Stimulated activated CD8-positive, alpha-beta memory T cell treated with anti-CD3 and anti-CD28 coated beads, Interleukin-12 subunit alpha, Interleukin-12 subunit beta, amount 100 ng/mL, for 24 hours (primary cell): ENCODE results near the gene ABLIM3.
A peak's percentile ranks its signal among the peaks of the same experiment; 100 is the strongest.

Experiments
- DNase-seq: peaks from one replicate; pipeline ENCODE4 v3.0.0-alpha.2; 2020; ENCODE audit errors: extremely low read depth

ABLIM3 gene

DNA sequence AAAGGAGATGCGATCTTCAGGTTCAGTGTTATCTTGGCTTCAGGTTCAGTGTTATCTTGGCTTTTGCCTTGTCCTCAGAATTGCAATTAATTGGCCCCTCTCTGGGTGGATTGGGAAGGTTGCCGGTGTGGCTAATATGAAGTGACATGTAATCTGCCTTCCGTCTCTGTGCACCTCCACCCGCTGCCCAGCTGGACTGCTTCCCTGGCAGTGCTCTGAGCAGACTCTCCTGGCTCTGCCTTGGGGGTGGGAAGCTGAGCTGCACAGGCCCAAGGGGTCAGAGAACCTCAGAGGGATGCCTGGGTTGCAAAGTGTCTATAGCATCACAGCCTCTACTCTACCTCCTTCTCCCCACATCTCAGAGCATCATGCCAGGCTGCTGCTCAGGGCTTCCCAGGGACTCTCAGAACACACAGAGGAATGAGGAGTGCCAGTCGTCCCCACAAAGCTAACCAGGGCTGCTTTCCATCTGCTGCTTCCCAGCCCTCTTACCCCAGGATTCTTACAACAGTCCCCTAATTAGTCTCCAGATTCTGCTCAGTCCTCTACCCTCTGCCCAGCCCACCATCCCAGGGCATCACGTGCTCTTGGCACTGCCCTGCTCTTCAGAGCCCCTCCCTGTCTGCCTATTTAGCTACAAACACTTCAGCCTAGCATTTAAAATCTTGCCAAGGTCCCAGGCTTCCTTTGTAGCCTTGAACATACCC, 76.0 kb downstream of the ABLIM3 start:
- DNase-seq = no peak

DNA sequence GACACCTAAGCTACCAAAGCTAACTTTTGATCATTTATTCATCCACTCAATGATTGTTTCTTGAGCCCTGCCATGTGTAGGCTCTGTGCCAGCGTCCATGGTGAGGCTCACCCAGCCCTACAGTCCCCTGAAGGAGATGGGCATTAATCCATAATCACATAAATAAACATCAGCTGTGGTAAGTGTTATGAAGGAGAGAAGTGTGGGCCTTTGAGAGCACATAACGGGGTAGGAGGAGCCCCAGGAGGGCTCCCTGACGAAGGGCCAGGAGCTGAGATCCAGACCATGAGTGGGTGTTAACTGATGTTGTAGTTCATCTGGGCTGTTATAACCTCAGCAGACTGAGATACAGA, 76.5 kb downstream of the ABLIM3 start:
- no peak for DNase-seq

DNA sequence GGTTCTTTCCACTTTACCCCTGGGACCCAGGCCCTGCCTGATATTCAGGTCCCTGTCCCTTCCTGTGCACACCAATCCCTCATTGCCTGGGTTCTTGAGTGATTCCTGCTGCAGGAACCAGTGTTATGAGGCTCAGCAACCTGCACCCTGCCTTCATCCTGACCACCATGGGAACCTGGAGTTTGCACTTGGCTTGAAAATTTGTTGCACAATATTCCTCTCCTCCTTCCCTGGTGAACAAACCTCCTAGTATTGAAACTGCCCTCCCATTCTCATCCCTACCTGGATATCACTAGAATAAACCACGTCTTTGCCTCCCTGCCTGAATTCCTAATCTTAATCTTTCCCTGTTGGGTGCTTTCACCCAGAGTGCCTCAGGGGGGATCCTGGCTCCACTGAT, 78.3 kb downstream of the ABLIM3 start:
- no peak for DNase-seq

DNA sequence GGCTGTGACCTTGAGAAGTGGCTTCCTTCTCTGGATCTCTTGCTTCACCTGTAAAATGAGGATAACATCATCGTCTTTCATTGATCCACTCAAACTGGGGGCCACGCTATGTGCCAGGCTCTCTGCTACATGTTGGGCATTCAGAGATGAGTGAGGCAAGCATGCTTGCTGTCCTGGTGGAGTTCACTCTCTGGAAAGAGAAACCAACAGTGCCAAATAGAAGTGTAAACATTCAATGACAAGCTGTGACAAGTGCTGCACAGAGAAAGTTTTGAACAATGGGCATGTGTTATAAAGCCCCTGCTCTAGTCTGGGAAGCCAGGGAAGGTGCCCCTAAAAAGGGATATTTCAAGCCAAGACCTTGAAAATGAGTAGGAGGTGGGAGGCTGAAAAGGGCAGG, 79.5 kb downstream of the ABLIM3 start:
- DNase-seq = no peak

DNA sequence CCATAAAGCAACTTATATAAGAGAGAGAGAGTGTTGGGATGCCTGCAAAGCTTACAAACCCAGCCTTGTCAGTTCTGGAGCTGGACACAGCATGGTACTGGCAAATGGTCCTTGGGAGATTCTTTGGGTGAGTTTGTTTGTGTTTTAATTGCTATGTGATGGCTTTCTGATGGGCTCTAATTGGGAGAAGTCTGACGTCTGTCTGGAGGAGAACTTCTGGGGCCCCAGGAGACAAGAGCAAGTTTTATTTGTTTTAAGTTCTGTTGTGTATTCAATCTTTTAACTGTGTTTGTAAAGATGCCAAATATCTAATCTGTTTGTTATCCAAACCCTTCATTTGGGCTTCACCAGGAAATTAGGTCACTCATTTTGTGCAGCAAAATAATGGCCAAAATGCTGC, 80.0 kb downstream of the ABLIM3 start:
- DNase-seq = no peak

DNA sequence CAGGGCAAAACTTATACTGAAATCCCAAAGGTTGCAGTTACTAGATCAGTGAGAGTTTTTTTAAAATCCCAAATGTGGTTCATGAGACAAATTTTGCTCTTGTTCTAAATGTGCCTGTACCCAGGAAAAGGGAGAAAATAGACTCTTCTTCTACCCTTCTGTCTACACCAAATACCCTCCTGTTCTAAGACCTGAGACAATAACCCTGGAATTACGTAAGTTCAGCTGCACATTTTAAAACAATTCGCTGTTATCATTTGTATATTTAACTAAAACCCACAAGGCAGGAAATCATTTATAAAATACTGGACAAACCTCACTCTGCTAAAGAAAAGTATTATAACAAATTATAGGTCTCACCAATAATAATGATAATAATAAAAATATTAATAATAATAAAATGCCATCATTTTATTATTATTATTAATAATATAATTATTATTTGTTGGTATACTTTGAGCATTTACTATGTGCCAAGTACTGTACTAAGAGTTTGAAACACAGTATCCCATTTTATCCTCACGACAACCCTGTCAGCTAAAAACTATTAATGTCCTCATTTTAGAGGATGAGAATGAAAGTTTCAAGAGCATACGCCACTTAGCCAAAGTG, 80.5 kb downstream of the ABLIM3 start:
- DNase-seq = no peak

DNA sequence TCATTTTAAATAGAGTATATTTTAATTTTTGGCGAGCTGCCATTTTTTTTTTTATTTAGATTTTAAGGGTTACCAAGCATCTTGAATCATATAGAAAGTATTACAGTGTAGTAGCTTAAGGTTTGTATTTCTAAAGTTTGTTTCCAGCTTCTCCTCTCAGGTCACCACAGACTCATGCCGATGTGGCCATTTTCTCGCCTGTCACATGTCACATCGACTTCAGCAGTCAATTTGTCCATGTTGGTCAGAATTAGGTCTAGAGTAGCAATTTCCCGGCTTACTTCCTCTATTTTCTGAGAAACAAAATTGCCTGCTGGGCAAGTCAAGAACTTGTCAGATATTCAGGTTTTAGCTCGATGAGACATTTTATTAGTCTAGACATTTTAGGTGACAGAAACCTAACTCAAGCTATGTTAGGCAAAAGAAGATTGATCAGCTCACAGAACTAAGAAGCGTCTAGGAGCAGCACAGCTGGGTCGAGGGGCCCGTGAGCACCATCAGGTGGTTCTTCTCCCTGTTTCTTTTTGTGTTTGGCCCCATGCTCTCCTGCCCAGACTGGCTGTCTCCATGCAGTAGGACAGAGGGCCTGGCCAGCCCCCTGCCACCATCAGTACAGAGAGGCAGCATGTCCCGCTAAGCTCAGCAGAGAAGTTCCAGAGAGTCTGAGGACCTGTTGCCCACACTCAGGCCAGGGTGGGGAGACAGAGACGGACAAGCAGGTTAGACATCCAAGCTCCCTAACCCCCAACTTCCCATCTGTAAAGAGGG, 82.0 kb downstream of the ABLIM3 start:
- DNase-seq = no peak

DNA sequence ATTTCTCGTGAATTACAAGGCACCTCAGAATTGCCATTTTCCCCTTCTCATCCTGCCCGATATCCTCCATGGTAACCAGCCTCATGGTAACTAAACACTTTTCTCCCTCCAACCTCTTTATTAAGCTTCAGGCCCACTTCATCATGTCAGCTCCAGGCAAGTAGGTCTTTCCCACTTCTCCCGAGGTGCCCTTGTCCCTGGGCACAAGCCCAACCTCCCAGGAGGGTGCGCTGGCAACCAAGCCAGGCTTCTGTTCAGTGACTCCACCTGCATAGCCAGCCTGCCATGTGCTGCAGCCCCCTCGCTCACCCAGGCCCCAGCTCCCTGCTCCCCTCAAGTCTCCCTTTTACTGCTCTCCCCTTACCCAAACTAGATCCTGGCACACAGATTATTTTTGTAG, 83.0 kb downstream of the ABLIM3 start:
- DNase-seq = no peak

DNA sequence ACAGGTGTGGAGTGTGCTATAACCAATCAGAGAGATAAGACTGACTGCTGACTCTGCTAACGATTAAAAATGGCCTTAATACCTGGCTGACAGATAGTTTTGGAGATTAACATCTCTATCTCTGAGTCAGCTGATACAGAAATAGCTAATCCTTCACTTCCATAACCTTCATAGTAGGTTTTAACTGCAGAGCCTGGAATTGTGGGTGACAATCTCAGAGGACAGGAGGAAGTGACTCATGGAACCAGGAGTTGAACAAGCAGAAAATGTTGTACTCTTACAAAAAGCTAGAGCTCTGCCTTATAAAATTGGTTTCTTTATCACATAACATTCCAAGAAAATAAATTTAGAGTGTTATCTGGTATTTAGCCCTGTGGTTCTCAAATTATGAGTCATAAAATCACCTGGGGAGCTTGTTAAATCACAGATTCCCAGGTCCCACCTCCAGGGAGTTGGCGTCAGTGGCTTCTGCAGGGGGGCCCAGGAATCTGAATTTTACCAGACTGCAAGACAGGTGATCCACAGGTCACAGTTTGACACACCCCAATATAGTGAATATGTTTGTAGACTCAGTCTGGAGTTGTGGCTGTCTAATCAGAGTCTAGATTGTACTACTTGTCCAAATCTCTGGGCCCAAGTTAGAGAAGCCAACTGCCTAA, 86.0 kb downstream of the ABLIM3 start:
- no peak for DNase-seq

DNA sequence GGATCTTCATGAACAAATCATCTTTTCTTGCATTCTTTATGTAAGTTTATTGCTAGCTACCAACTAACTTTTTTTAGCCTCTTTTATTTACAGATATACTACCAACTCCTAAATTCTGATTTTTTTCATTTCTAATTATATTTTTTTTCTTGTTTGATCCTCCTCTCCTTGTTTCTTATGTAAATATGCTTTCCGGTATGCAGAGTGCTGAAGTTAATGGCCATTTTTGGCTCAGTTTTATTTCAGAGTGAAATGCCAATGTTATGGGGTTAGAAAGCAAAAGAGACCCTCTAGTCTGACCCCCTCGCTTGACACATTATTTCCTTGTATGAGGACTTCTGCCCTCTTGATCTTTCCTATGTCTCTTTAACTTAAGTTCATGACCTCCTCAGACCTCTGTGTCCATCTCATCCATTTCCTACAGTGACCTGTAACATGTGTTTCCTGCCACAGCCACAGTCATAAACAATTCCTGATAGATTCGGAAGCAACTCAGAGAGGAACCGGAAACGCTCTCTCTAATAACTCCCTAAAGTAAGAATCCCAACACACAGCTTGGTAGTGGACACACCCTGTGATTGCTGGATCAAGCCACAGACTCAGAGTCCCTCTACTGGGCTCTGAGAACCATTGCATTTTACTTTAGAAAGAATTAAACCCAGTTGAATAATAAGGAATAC, 87.5 kb downstream of the ABLIM3 start:
- no peak for DNase-seq

DNA sequence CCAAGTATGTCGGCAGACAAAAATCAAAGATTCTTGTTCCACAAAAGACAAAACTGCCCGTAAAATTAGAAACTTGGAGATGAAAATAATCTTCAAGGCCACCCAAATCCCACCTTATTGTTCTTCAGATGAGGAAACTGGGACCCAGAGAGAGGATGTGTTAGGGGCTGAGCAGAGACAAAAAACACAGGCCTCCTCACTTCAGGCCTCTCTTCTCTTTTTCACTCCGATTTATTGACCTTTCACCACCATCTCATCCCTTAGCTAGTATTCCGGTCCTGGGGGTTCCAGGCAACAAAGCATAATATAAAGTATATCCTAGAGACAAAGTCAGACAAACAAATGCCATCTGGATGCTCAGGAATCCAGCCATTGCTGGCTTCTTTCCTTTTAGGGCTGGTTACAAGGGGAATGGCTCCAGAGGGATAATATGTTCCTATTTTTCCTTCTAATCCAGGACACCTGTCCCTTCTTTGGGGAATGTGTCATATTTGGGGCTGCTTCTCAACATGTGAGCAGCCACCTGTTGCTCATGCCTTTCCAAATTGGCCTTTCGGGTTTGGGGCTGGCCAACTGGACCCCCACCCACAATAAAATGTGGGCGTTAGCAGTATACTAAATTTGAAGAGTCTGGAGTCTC, 88.1 kb downstream of the ABLIM3 start:
- DNase-seq = no peak

DNA sequence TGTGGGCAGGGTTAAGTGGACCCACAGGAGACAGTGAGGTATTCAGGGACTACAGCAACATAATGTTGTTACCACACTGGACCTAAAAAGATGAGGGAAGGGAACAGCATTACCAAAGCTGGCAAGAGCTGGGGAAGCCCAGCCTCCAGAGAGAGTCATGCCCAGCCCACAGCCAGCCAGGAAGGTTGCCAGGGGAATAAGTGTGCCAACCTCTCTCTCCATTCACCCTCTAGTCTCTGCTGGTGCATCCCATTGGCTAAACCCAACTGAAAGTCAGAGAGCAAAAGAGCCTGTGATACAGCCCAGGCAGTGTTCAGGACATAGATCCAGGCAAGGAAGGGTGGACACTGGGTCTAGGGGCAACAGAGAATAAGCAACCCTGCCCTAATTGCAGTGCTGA, 94.5 kb downstream of the ABLIM3 start:
- DNase-seq = no peak

DNA sequence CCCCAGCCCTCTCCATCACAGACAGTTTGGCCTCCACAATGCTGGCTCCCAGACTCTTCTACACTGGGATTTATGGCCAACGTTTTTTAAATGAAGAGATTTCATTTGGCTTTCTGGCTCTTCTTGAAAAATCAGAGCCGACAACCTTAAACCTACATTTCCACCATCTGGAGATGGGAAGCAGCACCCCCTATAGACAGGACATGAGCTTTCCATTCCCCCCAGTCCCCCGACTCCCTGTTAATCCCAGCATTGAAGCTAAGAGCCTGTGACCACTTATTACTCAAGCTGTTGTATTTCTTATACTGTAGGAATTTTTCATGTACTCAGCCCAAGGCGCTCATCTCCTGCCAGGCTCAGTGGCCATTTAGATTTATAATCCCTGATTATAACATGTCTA, 96.4 kb downstream of the ABLIM3 start:
- no peak for DNase-seq

DNA sequence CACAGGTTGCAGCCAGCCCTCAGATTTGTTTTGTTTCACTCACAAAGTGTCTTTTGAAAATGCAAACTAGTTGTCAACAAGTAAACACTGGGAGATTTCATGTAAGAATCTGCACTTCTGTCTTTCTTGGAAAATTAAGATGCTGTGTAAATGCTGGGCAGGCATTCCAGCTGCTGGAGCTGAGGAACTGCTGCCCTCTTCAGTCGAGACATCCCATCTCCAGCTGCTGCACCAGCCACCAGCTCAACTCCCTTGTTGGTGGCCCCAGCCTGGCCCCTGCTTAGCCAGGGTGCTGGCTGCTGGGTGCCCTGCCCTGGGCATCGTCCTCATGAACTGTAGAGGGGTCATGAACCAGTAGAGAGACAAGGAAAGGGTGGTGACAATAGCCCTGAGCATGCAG, 97.2 kb downstream of the ABLIM3 start:
- no peak for DNase-seq

DNA sequence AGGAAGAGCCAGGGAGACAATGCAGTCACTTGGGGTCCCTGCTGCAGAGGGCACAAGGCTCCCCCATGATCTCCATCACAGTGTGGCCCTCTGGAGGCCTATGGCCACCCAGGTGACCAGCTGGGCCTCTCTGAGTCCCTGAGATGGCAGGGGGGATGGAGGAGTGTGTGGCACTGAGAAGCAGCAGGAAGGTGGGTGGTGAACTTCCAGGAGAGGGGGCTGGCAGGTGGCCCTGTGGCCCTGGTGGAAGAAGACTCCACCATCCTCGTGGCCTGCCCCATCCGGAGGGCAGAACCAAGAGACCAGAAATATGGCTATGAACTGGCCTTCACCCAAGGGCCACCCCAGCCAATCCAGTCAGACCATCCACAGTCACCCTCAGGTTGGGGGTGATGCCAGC, 98.6 kb downstream of the ABLIM3 start:
- no peak for DNase-seq

DNA sequence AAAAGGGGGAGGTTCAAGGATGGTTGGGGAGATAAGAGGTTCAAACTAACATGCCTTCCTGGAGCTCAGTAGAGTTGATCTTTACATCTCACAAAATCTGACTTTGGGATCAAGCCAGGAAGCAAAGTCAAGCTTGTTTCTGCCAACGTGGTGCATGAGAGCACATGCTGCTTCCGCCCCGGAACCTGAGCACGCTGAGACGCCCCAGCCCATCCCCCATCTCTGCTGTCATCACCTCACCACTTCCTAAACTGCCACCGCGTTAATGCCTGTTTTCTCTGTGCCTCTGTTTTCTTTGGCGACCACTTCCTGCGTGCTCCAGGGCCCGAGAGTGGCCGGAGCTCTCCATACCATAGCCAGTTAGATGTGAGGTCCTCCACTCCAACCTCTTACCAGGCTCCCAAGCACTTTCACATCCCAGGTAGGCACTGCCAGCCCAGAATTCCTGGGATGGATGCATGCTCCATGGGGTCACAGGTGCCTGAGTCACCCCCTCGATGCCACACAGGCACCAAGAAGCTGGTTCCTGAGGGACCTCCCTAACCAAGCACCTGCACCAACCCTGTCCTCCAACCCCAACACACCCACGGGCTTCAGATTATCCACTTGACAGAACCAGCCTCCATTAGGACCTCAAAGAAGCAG, 99.2 kb downstream of the ABLIM3 start:
- peak; percentile 47 for DNase-seq

DNA sequence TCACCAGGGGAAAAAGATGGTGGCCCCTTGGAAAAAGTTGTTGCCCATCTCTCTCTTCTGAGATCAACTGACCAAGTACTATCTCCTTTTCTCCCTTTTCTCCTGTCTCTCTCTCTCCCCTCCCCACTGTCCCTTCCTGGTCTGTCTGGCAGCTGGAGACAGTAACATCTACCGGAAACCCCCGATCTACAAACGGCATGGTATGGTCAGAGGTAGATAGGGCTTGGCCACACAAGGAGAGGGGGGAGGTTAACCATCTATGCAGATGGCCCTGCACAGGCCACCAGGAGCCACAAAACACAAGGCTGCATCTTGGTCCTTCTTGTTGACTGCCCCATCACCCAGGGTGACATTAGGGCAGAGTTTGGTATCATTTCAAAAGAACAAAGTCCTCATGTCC, 101.0 kb downstream of the ABLIM3 start:
- DNase-seq = no peak

DNA sequence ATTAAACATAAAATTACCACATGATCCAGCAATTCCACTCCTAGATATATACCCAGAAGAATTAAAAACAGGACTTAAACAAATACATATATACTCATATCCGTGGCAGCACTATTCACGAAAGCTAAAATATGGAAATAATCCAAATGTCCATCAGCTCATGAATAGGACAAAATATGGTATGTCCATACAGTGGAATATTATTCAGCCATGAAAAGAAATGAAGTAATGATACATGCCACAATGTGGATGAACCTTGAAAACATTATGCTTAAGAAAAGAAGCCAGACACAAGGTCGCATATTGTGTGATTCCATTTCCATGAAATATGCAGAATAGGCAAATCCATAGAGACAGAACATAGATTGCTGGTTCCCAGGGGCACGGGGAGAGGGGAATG, 105.6 kb downstream of the ABLIM3 start:
- DNase-seq = no peak

DNA sequence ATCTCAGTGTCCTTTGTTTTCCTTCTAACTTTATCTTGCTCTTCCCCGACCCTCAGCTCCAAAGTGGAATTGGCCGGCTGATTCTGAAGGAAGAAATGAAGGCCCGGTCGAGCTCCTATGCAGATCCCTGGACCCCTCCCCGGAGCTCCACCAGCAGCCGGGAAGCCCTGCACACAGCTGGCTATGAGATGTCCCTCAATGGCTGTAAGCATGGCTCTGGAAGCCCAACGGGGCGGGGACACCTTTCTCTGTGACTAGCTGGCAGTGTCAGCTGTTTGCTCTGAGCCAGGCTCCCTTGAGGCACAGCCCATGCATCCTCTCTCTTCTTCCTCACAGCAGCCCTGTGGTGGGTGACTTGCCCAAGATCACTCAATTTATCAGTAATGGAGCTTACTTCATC, 106.4 kb downstream of the ABLIM3 start:
- DNase-seq = no peak

DNA sequence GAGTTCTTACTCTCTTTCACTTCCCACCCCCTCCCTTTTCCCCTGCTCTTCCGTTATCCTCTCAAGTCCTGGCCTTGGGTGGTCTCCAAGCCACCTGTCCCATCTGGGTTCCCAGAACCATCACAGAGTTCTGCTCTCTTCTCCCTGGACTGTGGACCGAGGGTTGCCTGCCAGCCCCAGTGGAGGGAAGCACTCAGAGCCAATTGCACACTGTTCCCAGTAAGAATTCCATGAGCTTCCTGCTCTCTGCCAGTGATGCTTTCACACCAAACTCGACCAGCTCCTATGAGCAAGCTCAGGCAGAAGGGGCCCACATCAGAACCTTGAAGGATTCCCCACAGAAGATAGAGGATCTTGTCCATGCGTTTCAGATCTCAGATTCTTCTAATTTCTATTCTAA, 110.3 kb downstream of the ABLIM3 start:
- DNase-seq = no peak

DNA sequence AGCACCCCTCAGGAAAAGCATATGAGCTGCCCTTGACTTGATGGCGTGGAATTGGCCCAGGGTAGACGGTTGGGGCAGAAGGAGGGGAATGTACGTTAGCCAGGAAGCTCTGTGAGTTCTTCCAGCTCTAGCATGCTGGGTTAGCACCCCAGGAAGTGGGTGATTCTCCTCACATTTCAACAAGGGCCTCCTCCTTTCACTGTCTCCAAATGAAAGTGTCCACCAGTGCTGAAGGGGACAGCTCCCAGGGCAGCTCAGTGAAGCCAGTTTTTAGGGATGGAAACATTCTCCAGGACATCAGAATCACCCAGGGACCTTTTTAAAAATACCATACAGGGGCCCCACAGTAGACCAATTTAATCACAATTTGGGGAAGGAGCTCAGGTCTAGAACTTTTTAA, 113.2 kb downstream of the ABLIM3 start:
- no peak for DNase-seq
